AG04450 (cell line): ENCODE measurements around the gene ADSS1. TPM values are rescaled to one million over a fixed set of nuclear protein-coding genes. Genes with fewer than 3 reads are reported as not detected.

Experiments used
- CTCF ChIA-PET: fragments of 300-600, 350-600 bp; formaldehyde crosslinking; extraction: SDS; loops from one replicate; lab custom pipeline; 2022; ENCODE audit warnings: antibody characterized with exemption, inconsistent platforms; lab: Charles Lee
- POLR2A ChIA-PET: fragments of 350-600 bp; formaldehyde crosslinking; extraction: SDS; loops from one replicate; lab custom pipeline; 2021; ENCODE audit warnings: antibody characterized with exemption, inconsistent platforms; lab: Yijun Ruan, JAX
- DNase-seq: peaks from one replicate; pipeline ENCODE4 v3.0.0-alpha.2; 2011; ENCODE audit warnings: low read depth, low spot score
- H3K27ac ChIP-seq: one replicate; pipeline ENCODE4 v1.5.1; 2012; ENCODE audit warnings: low read depth, low read length, control low read depth
- H3K27me3 ChIP-seq: one replicate; pipeline ENCODE4 v1.6.0; 2012; ENCODE audit warnings: low read length; ENCODE audit not compliant: control insufficient read depth, insufficient read depth
- H3K4me3 ChIP-seq: 2 replicates; pipeline ENCODE4 v1.5.1; 2011; ENCODE audit warnings: mild to moderate bottlenecking, low read depth, low read length, control low read depth
- H3K9me3 ChIP-seq: 2 replicates; pipeline ENCODE4 v1.5.1; 2012; ENCODE audit warnings: low read length; ENCODE audit not compliant: control insufficient read depth, insufficient read depth
- CTCF ChIP-seq: IDR thresholded peaks from 2 replicates; pipeline ENCODE4 v1.5.1; 2011; ENCODE audit warnings: low read depth, low read length, control low read depth, inconsistent platforms
- polyA plus RNA-seq: library from polyadenylated mRNA; depleted of rRNA; stranded (reverse); fragments of >200 nt; gene quantifications from 2 replicates; pipeline ENCODE4 v1.2.3, GENCODE V29; 2011

Gene ADSS1
- polyA plus RNA-seq, 1 experiment, result 2.8 TPM

- TF ChIP-seq CTCF, result no peak
- Histone ChIP-seq H3K4me3 (no peak overlapping the region), H3K9me3 (no peaks in the 10 kb centered on the region; the same call in 1 of the 2 replicates), H3K27me3 (no peaks in the 10 kb centered on the region), H3K27ac (no peak overlapping the region)
- DNase-seq, result no peak
- ChIA-PET POLR2A (no interaction called here), CTCF (interaction anchor here (1.2 to 2.4 kb wide), 3 partner anchors 13 to 28 kb away, joined by 4 to 9 read pairs (median 4); partner anchors contain the start of gene ADSS1)
Measured at GRCh38 chr14:104710071-104710735, 13.8 kb upstream of the ADSS1 start.

GRCh38 chr14:104712881-104713734, 10.9 kb upstream of the ADSS1 start:
- Histone ChIP-seq H3K27me3 (no peaks in the 10 kb centered on the region), H3K4me3 (no peak overlapping the region), H3K27ac (no peak overlapping the region), H3K9me3 (no peaks in the 10 kb centered on the region)
- no peak for DNase-seq
- CTCF ChIA-PET, result interaction anchor here (0.9 kb wide), 1 partner anchor 10 kb away, joined by 3 read pairs; the partner anchor contains the start of gene ADSS1
- TF ChIP-seq CTCF, result no peak
- POLR2A ChIA-PET, result no interaction called here

- ChIA-PET POLR2A (no interaction called here), CTCF (no interaction called here)
- no peak for DNase-seq
- Histone ChIP-seq H3K27ac (no peak overlapping the region), H3K9me3 (no peaks in the 10 kb centered on the region; the same call in 1 of the 2 replicates), H3K4me3 (no peak overlapping the region), H3K27me3 (no peaks in the 10 kb centered on the region)
- no peak for TF ChIP-seq CTCF
Measured at GRCh38 chr14:104714066-104714465, 10.0 kb upstream of the ADSS1 start.

GRCh38 chr14:104714681-104715080, 9.3 kb upstream of the ADSS1 start:
- POLR2A ChIA-PET, result no interaction called here
- DNase-seq, result no peak
- Histone ChIP-seq H3K27ac (no peak overlapping the region), H3K9me3 (no peaks in the 10 kb centered on the region; the same call in 1 of the 2 replicates), H3K27me3 (no peaks in the 10 kb centered on the region), H3K4me3 (no peak overlapping the region)
- CTCF ChIA-PET, result no interaction called here
- no peak for TF ChIP-seq CTCF
